Right lobe of liver (tissue), 4 donors: Measurements from ENCODE around the gene CCNK.

ENCODE experiments used
- CTCF ChIP-seq, 4 donors: fragments of 200-600 bp in 3 of 4; fragments of 450-650 bp in 1 of 4; IDR thresholded peaks; one replicate each; pipeline versions ENCODE4 v1.5.1 to v1.8.0; 2016 to 2022; ENCODE audit warnings: antibody characterized with exemption in 4 of 4, mild to moderate bottlenecking in 2 of 4
- POLR2A ChIP-seq: fragments of 450-650 bp; IDR thresholded peaks from one replicate; pipeline ENCODE4 v1.6.1; 2017; ENCODE audit warnings: antibody characterized with exemption, mild to moderate bottlenecking
- donor health status: DM: no; HTN: no; CAD: no.
- donor health status: DM: no; HTN: no; CAD: no.
- donor health status: DM: no; HTN: yes; CAD: no.

DNA sequence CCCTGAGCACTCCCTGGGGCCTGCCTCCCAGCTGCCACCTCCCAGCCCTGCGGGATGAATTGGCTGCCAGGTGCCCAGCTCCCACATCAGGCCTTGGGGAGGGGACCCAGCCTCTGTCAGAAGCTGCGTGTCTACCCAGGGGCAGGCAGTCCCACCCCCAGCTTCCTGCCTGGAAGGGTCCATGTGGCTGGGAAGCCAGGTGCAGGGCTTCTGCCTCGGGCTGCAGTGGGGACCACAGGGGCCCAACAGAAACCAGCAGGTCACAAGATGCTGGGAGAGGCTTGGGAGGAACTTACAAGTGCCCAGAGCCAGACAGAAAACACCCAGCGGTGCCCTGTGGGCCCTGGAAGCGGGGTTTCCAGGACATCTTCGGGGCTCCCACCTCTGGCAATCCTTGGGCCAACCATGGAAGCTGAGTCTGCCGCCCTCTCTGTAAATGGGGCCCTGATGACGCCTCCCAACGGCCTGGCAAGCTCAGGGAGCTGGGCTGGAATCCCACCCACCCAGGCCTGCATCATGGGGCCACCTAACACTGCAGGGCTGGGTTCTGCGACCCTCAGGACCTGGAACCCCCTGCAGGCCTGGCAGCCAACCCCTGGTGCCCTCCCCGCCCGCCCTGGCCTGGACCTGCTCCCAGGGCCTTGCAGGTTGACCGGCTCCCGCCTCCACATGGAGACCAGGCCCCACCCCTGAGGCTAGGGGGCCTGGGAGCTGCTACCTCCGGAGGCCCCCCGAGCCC lies 36.6 kb downstream of the CCNK start:
- TF ChIP-seq CTCF (IDR thresholded peaks at IDR 0.05) (no peak), POLR2A (no peak)
